Body of pancreas (tissue), 4 donors: ENCODE results near the gene TAF8.

Experiments
- POLR2A ChIP-seq, 3 donors: fragments of 450-650 bp; IDR thresholded peaks; one replicate each; pipeline ENCODE4 v1.6.1; 2016; ENCODE audit warnings: antibody characterized with exemption in 3 of 3, mild to moderate bottlenecking in 2 of 3
- TF ChIP-seq, protein P1 (sequence below), 7 experiments: fragments of 450-650 bp in 4 of 7; fragments of 200-600 bp in 3 of 7; sonication (generic) in 3 of 7; IDR thresholded peaks; one replicate each; pipeline ENCODE4 v1.5.1; 2016 to 2019; ENCODE audit warnings: antibody characterized with exemption in 7 of 7

DNA sequence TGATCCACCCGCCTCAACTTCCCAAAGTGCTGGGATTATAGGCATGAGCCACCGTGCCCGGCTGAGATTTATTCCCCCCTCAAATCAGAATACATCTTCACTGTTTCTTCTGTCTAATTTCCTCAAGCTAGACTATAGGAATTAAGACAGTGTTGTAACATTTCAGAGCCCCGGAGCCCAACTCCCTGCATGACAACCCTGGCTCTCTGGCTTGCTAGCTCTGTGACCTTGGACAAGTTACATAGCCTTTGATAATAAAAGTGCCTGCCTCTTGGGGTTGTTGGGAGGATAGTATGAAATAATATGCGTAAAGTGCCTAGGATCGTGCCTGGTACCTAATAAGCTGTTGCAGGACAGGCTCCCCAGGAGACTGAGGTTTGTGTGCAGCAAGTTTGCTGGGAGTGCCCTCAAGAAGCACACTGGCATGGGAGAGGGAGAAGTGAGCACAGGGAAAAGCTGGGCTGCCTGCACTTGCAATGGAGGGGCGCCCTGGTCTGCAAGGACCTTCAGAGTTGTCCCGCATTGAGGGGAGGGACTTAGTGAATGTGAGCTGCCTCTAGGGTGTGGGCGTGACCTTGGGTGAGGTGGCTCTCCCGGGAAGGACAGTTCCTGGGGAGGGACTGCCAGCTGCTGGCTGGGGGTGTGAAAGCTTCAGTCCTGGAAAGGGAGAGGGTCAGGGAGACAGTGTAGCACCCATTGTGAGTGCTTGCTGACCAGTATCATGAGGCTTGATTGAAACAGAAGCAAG lies 43.4 kb downstream of the TAF8 start:
- TF ChIP-seq, protein P1, sequence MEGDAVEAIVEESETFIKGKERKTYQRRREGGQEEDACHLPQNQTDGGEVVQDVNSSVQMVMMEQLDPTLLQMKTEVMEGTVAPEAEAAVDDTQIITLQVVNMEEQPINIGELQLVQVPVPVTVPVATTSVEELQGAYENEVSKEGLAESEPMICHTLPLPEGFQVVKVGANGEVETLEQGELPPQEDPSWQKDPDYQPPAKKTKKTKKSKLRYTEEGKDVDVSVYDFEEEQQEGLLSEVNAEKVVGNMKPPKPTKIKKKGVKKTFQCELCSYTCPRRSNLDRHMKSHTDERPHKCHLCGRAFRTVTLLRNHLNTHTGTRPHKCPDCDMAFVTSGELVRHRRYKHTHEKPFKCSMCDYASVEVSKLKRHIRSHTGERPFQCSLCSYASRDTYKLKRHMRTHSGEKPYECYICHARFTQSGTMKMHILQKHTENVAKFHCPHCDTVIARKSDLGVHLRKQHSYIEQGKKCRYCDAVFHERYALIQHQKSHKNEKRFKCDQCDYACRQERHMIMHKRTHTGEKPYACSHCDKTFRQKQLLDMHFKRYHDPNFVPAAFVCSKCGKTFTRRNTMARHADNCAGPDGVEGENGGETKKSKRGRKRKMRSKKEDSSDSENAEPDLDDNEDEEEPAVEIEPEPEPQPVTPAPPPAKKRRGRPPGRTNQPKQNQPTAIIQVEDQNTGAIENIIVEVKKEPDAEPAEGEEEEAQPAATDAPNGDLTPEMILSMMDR (IDR thresholded peaks at IDR 0.05): no peak
- TF ChIP-seq POLR2A (IDR thresholded peaks at IDR 0.05): no peak
